Motor neuron (in vitro differentiated cells): ENCODE data around the gene PHACTR4. TPM values are rescaled to one million over a fixed set of nuclear protein-coding genes. Genes with fewer than 3 reads are reported as not detected.
"Not testable (repeated sequence)": the region's sequence is repeated elsewhere in the genome, so short reads cannot be mapped to it uniquely, and the experiment has no call there.

ENCODE experiments used
- ATAC-seq, 8 experiments: fragments of 200-7000 bp; cut with Tn5 transposase; replicated peaks in 6 of 8; 2 replicates each; pipeline ENCODE4 v1.8.0; 2021; ENCODE audit warnings: mild to moderate bottlenecking in 8 of 8, moderate library complexity in 8 of 8
- H3K27ac ChIP-seq, 2 donors: fragments of 250-450 bp; sonication (Bioruptor Pico); 2 replicates each; pipeline ENCODE4 v1.9.0; 2021; ENCODE audit warnings: antibody characterized with exemption in 2 of 2, mild to moderate bottlenecking in 2 of 2, moderate library complexity in 1 of 2
- H3K4me1 ChIP-seq, 2 donors: fragments of 250-450 bp; sonication (Bioruptor Pico); replicated peaks in 1 of 2; 2 replicates each; pipeline ENCODE4 v1.6.1; 2021; ENCODE audit warnings: antibody characterized with exemption in 2 of 2, mild to moderate bottlenecking in 2 of 2, moderate library complexity in 1 of 2
- H3K4me3 ChIP-seq, 5 donors: fragments of 250-450 bp; sonication (Bioruptor Pico); 2 replicates each; pipeline ENCODE4 v1.9.0; 2021; ENCODE audit warnings: antibody characterized with exemption in 5 of 5, mild to moderate bottlenecking in 5 of 5, moderate library complexity in 4 of 5
- WGBS, 10 experiments: fragments of 450-650 bp; shearing (Covaris generic); methylation state at CpG; one replicate each; pipeline ENCODE4 v1.0.0; 2022; 5-methylcytosine and 5-hydroxymethylcytosine counted together
- in situ Hi-C, 9 experiments: fragments of 400-800 bp; cut with MboI; loops; one replicate each; pipeline ENCODE4 v1.15.0; 2021; ENCODE audit warnings: low sequenced_read_pairs in 9 of 9, low pct_unique_long_range_greater_than_20kb in 2 of 9; ENCODE audit not compliant: unreplicated experiment in 9 of 9
- total RNA-seq, 8 experiments: library from RNA; unstranded; fragments of 300-600 nt; gene quantifications; 2 replicates each; pipeline versions ENCODE4 v1.2.3 to v1.2.4, GENCODE V29; 2022

PHACTR4 gene
- total RNA-seq, 8 experiments from 2014 or later, result 5.5 to 34.1 (median 20.5) TPM

- WGBS, 10 experiments, result 67 to 100% (median 95%) methylated on average over 3 to 11 of the region's 11 CpGs; no CpG with 5 or more reads in 4 of the 10 experiments
- H3K27ac ChIP-seq, ATAC-seq, H3K4me3 ChIP-seq, in situ Hi-C loops: not testable (repeated sequence)
- peaks cover 12% of the 10 kb centered on the region in 2 donors for H3K4me1 ChIP-seq
Observed at GRCh38 chr1:28375598-28375997, 6.1 kb downstream of the PHACTR4 start.

- 92 to 100% (median 100%) methylated on average over 1 to 2 of the region's 2 CpGs; no CpG with 5 or more reads in 6 of the 10 experiments for WGBS, 10 experiments
Observed at GRCh38 chr1:28376195-28376594, 6.7 kb downstream of the PHACTR4 start.

GRCh38 chr1:28378906-28379305 is 9.4 kb downstream of the PHACTR4 start:
- ATAC-seq, result no peak
- no peak overlapping the region for H3K27ac ChIP-seq
- no peak overlapping the region for H3K4me3 ChIP-seq
- 80 to 100% (median 96%) methylated on average over 3 to 5 of the region's 5 CpGs; no CpG with 5 or more reads in 3 of the 10 experiments for WGBS, 10 experiments
- in situ Hi-C loops, result no loop called here
- no peaks in the 10 kb centered on the region for H3K4me1 ChIP-seq

More at GRCh38 chr1:28376195-28376594, 6.7 kb downstream of the PHACTR4 start:
- in situ Hi-C loops, H3K27ac ChIP-seq, ATAC-seq, H3K4me3 ChIP-seq, H3K4me1 ChIP-seq: not testable (repeated sequence)

GRCh38 chr1:28380394-28380793 is 10.9 kb downstream of the PHACTR4 start:
- no peak overlapping the region for H3K4me3 ChIP-seq
- peak in 2 of 8 experiments; percentile 35 to 44 for ATAC-seq
- 0 to 100% (median 78%) methylated on average over 1 of the region's 1 CpG; no CpG with 5 or more reads in 2 of the 10 experiments for WGBS, 10 experiments
- in situ Hi-C loops, result no loop called here
- no peaks in the 10 kb centered on the region for H3K4me1 ChIP-seq
- H3K27ac ChIP-seq, result no peak overlapping the region

GRCh38 chr1:28383785-28384184 is 14.2 kb downstream of the PHACTR4 start:
- in situ Hi-C loops, H3K4me1 ChIP-seq, H3K27ac ChIP-seq, ATAC-seq, H3K4me3 ChIP-seq: not testable (repeated sequence)
- WGBS, 10 experiments, result 93 to 100% (median 99%) methylated on average over 3 to 4 of the region's 4 CpGs

GRCh38 chr1:28392027-28392652 is 22.6 kb downstream of the PHACTR4 start:
- 31 to 83% (median 73%) methylated on average over 1 to 6 of the region's 6 CpGs; no CpG with 5 or more reads in 1 of the 10 experiments for WGBS, 10 experiments
- in situ Hi-C loops, result no loop called here
- Histone ChIP-seq H3K27ac (no peak overlapping the region), H3K4me3 (no peak overlapping the region), H3K4me1 (no peaks in the 10 kb centered on the region)
- peak in 7 of 8 experiments; percentile 42 to 93 (median 77) for ATAC-seq

GRCh38 chr1:28394136-28394535 is 24.6 kb downstream of the PHACTR4 start:
- no peak overlapping the region for H3K27ac ChIP-seq
- ATAC-seq, result no peak
- H3K4me1 ChIP-seq, result no peaks in the 10 kb centered on the region
- WGBS, 10 experiments, result 50 to 100% (median 89%) methylated on average over 1 of the region's 1 CpG
- in situ Hi-C loops, result no loop called here
- no peak overlapping the region for H3K4me3 ChIP-seq

GRCh38 chr1:28395181-28395580 is 25.6 kb downstream of the PHACTR4 start:
- Histone ChIP-seq H3K27ac (no peak overlapping the region), H3K4me3 (no peak overlapping the region), H3K4me1 (no peaks in the 10 kb centered on the region)
- peak in 2 of 8 experiments; percentile 27 to 28 for ATAC-seq
- 14 to 100% (median 93%) methylated on average over 1 to 4 of the region's 4 CpGs for WGBS, 10 experiments
- in situ Hi-C loops, result no loop called here

- Histone ChIP-seq H3K4me3 (no peak overlapping the region), H3K4me1 (no peaks in the 10 kb centered on the region), H3K27ac (no peak overlapping the region)
- WGBS, 10 experiments, result 100% methylated on average over 1 of the region's 1 CpG; no CpG with 5 or more reads in 5 of the 10 experiments
- in situ Hi-C loops, result no loop called here
- ATAC-seq, result no peak
Observed at GRCh38 chr1:28401760-28402159, 32.2 kb downstream of the PHACTR4 start.

- ATAC-seq, result peak; percentile 46 to 97 (median 72)
- in situ Hi-C loops, result no loop called here
- H3K27ac ChIP-seq, result no peak overlapping the region
Observed at GRCh38 chr1:28409090-28409489, 39.5 kb downstream of the PHACTR4 start.

GRCh38 chr1:28411656-28412055 is 42.1 kb downstream of the PHACTR4 start:
- ATAC-seq, result no peak
- 69 to 98% (median 93%) methylated on average over 2 to 5 of the region's 5 CpGs for WGBS, 10 experiments
- Histone ChIP-seq H3K4me3 (no peak overlapping the region), H3K4me1 (peaks cover 19 to 20% of the 10 kb centered on the region in 2 donors), H3K27ac (no peak overlapping the region)
- in situ Hi-C loops, result no loop called here

More at GRCh38 chr1:28409090-28409489, 39.5 kb downstream of the PHACTR4 start:
- WGBS, 10 experiments, result 0 to 64% (median 20%) methylated on average over 1 of the region's 1 CpG; no CpG with 5 or more reads in 2 of the 10 experiments
- no peak overlapping the region for H3K4me3 ChIP-seq
- H3K4me1 ChIP-seq, result peaks cover 5 to 6% of the 10 kb centered on the region in 2 donors

GRCh38 chr1:28412731-28413130 is 43.2 kb downstream of the PHACTR4 start:
- 60 to 100% (median 89%) methylated on average over 1 to 3 of the region's 3 CpGs; no CpG with 5 or more reads in 3 of the 10 experiments for WGBS, 10 experiments
- in situ Hi-C loops, result no loop called here
- H3K27ac ChIP-seq, result no peak overlapping the region
- peaks cover 29% of the 10 kb centered on the region in 2 donors for H3K4me1 ChIP-seq
- no peak for ATAC-seq
- no peak overlapping the region for H3K4me3 ChIP-seq

- in situ Hi-C loops, result no loop called here
- Histone ChIP-seq H3K4me1 (peaks cover 22 to 26% of the 10 kb centered on the region in 2 donors), H3K27ac (peak overlapping the region; percentile 24 to 34), H3K4me3 (no peak overlapping the region)
- WGBS, 10 experiments, result 29 to 100% (median 79%) methylated on average over 1 to 2 of the region's 2 CpGs; no CpG with 5 or more reads in 2 of the 10 experiments
- ATAC-seq, result peak in 5 of 8 experiments; percentile 41 to 72 (median 69)
Observed at GRCh38 chr1:28416509-28417194, 47.1 kb downstream of the PHACTR4 start.
